Natural killer cell (primary cell): ENCODE data around the gene YWHAG. TPM values are rescaled to one million over a fixed set of nuclear protein-coding genes. Genes with fewer than 3 reads are reported as not detected.

ENCODE experiments used
- ATAC-seq, 3 donors: fragments of 150-1000 bp in 2 of 3; fragments of 200-7000 bp in 1 of 3; cut with Tn5 transposase; 1 replicate in 1 of 3; 2 replicates in 2 of 3; pipeline ENCODE4 v1.10.0; 2021; ENCODE audit warnings: mild to moderate bottlenecking in 2 of 3, moderate library complexity in 2 of 3
- DNase-seq, 2 donors: peaks; one replicate each; pipeline versions ENCODE4 v3.0.0 to v3.0.0-alpha.2; 2013 to 2021; ENCODE audit warnings: mixed read lengths in 1 of 2
- H3K27ac ChIP-seq: one replicate; pipeline ENCODE4 v1.5.1; 2013; ENCODE audit warnings: mild to moderate bottlenecking, low read length
- H3K27me3 ChIP-seq: one replicate; pipeline ENCODE4 v1.6.1; 2013; ENCODE audit warnings: low read length; ENCODE audit not compliant: control insufficient read depth, insufficient read depth
- H3K36me3 ChIP-seq: one replicate; pipeline ENCODE4 v1.6.1; 2013; ENCODE audit warnings: low read length; ENCODE audit not compliant: control insufficient read depth, insufficient read depth
- H3K4me1 ChIP-seq: one replicate; pipeline ENCODE4 v1.6.1; 2013; ENCODE audit warnings: low read length; ENCODE audit not compliant: control insufficient read depth, insufficient read depth
- H3K4me3 ChIP-seq: one replicate; pipeline ENCODE4 v1.5.1; 2013; ENCODE audit warnings: low read length
- H3K9me3 ChIP-seq: one replicate; pipeline ENCODE4 v1.6.1; 2013; ENCODE audit warnings: low read length; ENCODE audit not compliant: control insufficient read depth, insufficient read depth
- H3K27ac Mint-ChIP-seq, 2 donors: one replicate each; pipeline ENCODE4 v1.8.0; 2022; ENCODE audit warnings: mild to moderate bottlenecking in 2 of 2, mixed read lengths in 2 of 2, moderate library complexity in 1 of 2
- H3K27me3 Mint-ChIP-seq, 2 donors: one replicate each; pipeline ENCODE4 v1.8.0; 2022; ENCODE audit warnings: low read depth in 2 of 2, mixed read lengths in 2 of 2
- H3K36me3 Mint-ChIP-seq: one replicate; pipeline ENCODE4 v1.8.0; 2022; ENCODE audit warnings: mixed read lengths
- H3K4me1 Mint-ChIP-seq, 2 donors: one replicate each; pipeline ENCODE4 v1.8.0; 2022; ENCODE audit warnings: mixed read lengths in 2 of 2
- H3K4me3 Mint-ChIP-seq: one replicate; pipeline ENCODE4 v1.8.0; 2022; ENCODE audit warnings: mild to moderate bottlenecking, moderate library complexity, mixed read lengths
- H3K9me3 Mint-ChIP-seq, 2 donors: one replicate each; pipeline ENCODE4 v1.8.0; 2022; ENCODE audit warnings: mixed read lengths in 2 of 2
- WGBS: methylation state at CpG from one replicate; pipeline ENCODE4 v1.1.7; 2013; ENCODE audit warnings: missing lambda C conversion rate; ENCODE audit not compliant: insufficient coverage; 5-methylcytosine and 5-hydroxymethylcytosine counted together
- intact Hi-C: fragments of 100-400 bp; cut with micrococcal nuclease; formaldehyde crosslinking; loops from one replicate; pipeline ENCODE4 v1.14.2; 2022
- total RNA-seq, 4 donors: library from RNA; stranded (reverse); fragments of 120-200 nt in 1 of 4; gene quantifications; one replicate each; pipeline versions ENCODE4 v1.2.3 to v1.2.4, GENCODE V29; 2013 to 2022
- TF ChIP-seq, protein P1 (sequence below): fragments of 200-600 bp; IDR thresholded peaks from one replicate; pipeline ENCODE4 v1.8.0; 2022; ENCODE audit warnings: antibody characterized with exemption

Gene YWHAG
- total RNA-seq, 3 donors from 2014 or later (not counting 1 experiment from before 2014, with no cell fraction given): 21.4 to 28.9 (median 27.4) TPM

DNA sequence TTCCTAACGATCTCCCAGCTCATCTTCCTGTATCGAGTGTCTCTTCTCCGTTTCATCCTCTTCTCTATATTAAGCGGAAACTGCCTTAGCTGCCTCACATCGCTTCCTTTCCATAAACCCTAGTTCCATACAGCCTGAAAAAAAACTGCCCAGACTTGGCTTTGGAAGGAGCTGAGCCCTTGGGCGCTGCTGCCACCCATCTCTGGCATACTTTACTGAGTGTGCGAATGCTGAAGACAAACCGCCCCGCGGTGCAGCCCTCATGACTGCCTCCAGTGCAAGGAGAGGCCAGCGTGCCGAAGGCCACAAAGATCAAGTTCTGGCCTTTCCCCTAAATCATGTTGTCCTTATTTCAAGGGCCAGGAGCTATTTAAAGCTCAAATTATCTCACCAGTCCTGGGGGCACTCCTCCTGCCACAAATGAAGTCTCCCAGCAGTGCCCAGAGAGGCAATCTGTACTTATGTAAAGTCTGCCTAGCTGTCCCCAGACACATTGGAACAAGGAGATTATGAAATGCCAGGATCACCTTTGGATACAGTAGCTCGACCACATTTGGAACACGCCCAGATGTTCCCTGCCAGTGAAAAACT is 25.2 kb downstream of the YWHAG start:
- Histone ChIP-seq H3K9me3 (no peaks in the 10 kb centered on the region), H3K4me3 (no peak overlapping the region), H3K27me3 (no peaks in the 10 kb centered on the region), H3K36me3 (peaks cover 11% of the 10 kb centered on the region), H3K4me1 (no peaks in the 10 kb centered on the region), H3K27ac (no peak overlapping the region)
- WGBS: 91% methylated on average over 14 of the region's 14 CpGs
- Mint-ChIP-seq H3K4me1 (peaks cover 14 to 40% of the 10 kb centered on the region in 2 donors), H3K4me3 (no peak overlapping the region), H3K27ac (no peak overlapping the region), H3K36me3 (peaks cover 15% of the 10 kb centered on the region), H3K27me3 (no peaks in the 10 kb centered on the region), H3K9me3 (no peaks in the 10 kb centered on the region)
- ATAC-seq: no peak
- DNase-seq: no peak
- TF ChIP-seq, protein P1, sequence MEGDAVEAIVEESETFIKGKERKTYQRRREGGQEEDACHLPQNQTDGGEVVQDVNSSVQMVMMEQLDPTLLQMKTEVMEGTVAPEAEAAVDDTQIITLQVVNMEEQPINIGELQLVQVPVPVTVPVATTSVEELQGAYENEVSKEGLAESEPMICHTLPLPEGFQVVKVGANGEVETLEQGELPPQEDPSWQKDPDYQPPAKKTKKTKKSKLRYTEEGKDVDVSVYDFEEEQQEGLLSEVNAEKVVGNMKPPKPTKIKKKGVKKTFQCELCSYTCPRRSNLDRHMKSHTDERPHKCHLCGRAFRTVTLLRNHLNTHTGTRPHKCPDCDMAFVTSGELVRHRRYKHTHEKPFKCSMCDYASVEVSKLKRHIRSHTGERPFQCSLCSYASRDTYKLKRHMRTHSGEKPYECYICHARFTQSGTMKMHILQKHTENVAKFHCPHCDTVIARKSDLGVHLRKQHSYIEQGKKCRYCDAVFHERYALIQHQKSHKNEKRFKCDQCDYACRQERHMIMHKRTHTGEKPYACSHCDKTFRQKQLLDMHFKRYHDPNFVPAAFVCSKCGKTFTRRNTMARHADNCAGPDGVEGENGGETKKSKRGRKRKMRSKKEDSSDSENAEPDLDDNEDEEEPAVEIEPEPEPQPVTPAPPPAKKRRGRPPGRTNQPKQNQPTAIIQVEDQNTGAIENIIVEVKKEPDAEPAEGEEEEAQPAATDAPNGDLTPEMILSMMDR: no peak
- intact Hi-C loops: no loop called here

DNA sequence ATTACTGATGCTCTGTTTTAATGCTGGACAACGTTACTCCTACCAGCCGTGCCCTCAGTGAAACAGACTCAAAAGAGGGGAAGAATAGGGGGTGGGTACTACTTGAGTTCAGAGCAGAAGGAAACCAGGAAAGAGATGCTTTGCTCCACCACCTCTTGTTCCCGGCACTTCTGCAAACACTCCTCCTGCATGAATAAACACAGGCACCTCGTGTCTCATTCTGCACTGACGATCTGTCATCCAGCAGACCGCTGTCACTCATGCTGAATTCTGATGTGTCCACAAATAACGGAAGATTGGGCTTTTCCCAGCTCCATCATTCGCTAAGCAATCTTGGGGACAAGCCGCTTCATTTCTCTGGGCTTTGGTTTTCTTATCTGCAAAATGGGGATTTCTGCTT is 26.7 kb downstream of the YWHAG start:
- TF ChIP-seq, protein P1: no peak
- peaks cover 17% of the 10 kb centered on the region for H3K36me3 ChIP-seq
- no peak overlapping the region for H3K4me3 Mint-ChIP-seq
- no peak overlapping the region for H3K4me3 ChIP-seq
- H3K9me3 Mint-ChIP-seq: no peaks in the 10 kb centered on the region
- no peak overlapping the region for H3K27ac ChIP-seq
- no peaks in the 10 kb centered on the region for H3K4me1 ChIP-seq
- no peaks in the 10 kb centered on the region for H3K9me3 ChIP-seq
- ATAC-seq: no peak
- H3K27ac Mint-ChIP-seq: peak overlapping the region in 1 of 2 donors; percentile 29
- peaks cover 24% of the 10 kb centered on the region for H3K36me3 Mint-ChIP-seq
- intact Hi-C loops: no loop called here
- WGBS: 67% methylated on average over 9 of the region's 9 CpGs
- no peaks in the 10 kb centered on the region for H3K27me3 ChIP-seq
- H3K27me3 Mint-ChIP-seq: no peaks in the 10 kb centered on the region
- H3K4me1 Mint-ChIP-seq: peaks cover 16 to 42% of the 10 kb centered on the region in 2 donors
- DNase-seq: no peak

DNA sequence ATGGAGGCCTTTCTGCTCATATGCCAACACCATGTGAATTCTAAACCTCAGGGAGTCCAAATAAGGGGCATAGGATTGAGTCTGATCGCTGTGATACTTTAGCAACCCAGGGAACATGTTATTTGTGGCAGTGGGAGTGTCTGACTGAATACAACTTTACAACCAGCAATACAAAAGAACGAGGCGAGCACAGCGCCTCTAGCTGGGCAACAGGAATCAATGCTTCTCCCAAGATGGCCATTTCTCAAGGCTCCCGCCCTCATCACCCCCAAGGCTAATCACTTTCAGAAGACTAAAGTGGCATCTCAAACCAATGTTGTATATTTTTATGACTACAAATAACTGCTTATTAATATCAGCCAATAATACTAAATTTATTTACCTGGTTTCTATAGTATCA is 28.1 kb downstream of the YWHAG start:
- Histone ChIP-seq H3K9me3 (no peaks in the 10 kb centered on the region), H3K4me1 (no peaks in the 10 kb centered on the region), H3K4me3 (no peak overlapping the region), H3K36me3 (peaks cover 25% of the 10 kb centered on the region), H3K27me3 (no peaks in the 10 kb centered on the region), H3K27ac (no peak overlapping the region)
- ATAC-seq (no peak), DNase-seq (no peak)
- Mint-ChIP-seq H3K27ac (peak overlapping the region in 1 of 2 donors; percentile 19), H3K9me3 (no peaks in the 10 kb centered on the region), H3K4me1 (peaks cover 21 to 42% of the 10 kb centered on the region in 2 donors), H3K4me3 (no peak overlapping the region), H3K27me3 (no peaks in the 10 kb centered on the region), H3K36me3 (peaks cover 24% of the 10 kb centered on the region)
- intact Hi-C loops: no loop called here
- TF ChIP-seq, protein P1: no peak
- 89% methylated on average over 4 of the region's 5 CpGs for WGBS

DNA sequence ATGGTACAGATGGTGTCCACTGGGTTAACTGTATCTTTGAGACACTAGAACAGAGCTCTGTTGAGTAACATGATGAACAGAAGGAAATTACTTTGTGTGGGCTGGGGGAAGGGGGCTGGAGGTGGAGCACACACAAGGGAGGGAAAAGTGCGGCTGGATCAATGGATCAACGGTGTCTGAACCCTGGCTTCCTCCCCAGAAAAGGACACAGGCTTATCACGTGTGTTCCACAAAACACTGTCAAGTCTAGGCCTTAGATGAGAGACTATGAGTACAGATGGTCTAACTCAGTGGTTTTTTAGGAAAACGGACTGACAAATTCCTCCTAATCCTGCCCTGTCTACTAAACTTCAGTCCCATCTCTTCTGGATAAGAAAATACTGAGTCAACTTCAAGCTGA is 28.5 kb downstream of the YWHAG start:
- no peaks in the 10 kb centered on the region for H3K27me3 Mint-ChIP-seq
- ATAC-seq (no peak), DNase-seq (no peak)
- peaks cover 24% of the 10 kb centered on the region for H3K36me3 Mint-ChIP-seq
- TF ChIP-seq, protein P1: no peak
- no peak overlapping the region for H3K27ac ChIP-seq
- peak overlapping the region; percentile 19 to 32 for H3K27ac Mint-ChIP-seq
- H3K4me3 ChIP-seq: no peak overlapping the region
- peaks cover 21 to 42% of the 10 kb centered on the region in 2 donors for H3K4me1 Mint-ChIP-seq
- no peaks in the 10 kb centered on the region for H3K4me1 ChIP-seq
- H3K36me3 ChIP-seq: peaks cover 26% of the 10 kb centered on the region
- H3K4me3 Mint-ChIP-seq: no peak overlapping the region
- H3K27me3 ChIP-seq: no peaks in the 10 kb centered on the region
- no peaks in the 10 kb centered on the region for H3K9me3 ChIP-seq
- intact Hi-C loops: no loop called here
- 88% methylated on average over 4 of the region's 4 CpGs for WGBS
- no peaks in the 10 kb centered on the region for H3K9me3 Mint-ChIP-seq
